MM.1S (cell line): ENCODE measurements around the gene FOXL2NB.

ENCODE experiments used
- DNase-seq: peaks from one replicate; pipeline ENCODE4 v3.0.0-alpha.2; 2015
- H2AFZ ChIP-seq: fragments of 300-600 bp; sonication (generic); 2 replicates; pipeline ENCODE4 v1.6.0; 2016; ENCODE audit warnings: antibody characterized with exemption, low read length
- H3F3A ChIP-seq: fragments of 300-600 bp; sonication (generic); 2 replicates; pipeline ENCODE4 v1.6.1; 2016; ENCODE audit warnings: mild to moderate bottlenecking, antibody characterized with exemption, low read length, moderate library complexity, mixed read lengths; ENCODE audit not compliant: insufficient read depth
- H3K27ac ChIP-seq: fragments of 300-600 bp; sonication (generic); 2 replicates; pipeline ENCODE4 v1.5.1; 2016; ENCODE audit warnings: mild to moderate bottlenecking, low read length
- H3K27me3 ChIP-seq: fragments of 300-600 bp; sonication (generic); replicated peaks from 2 replicates; pipeline ENCODE4 v1.6.0; 2016; ENCODE audit warnings: low read length; ENCODE audit not compliant: insufficient read depth
- H3K36me3 ChIP-seq: fragments of 300-600 bp; sonication (generic); replicated peaks from 2 replicates; pipeline ENCODE4 v1.6.1; 2016; ENCODE audit warnings: mild to moderate bottlenecking, low read length, mixed read lengths; ENCODE audit not compliant: insufficient read depth
- H3K4me1 ChIP-seq: fragments of 300-600 bp; sonication (generic); 2 replicates; pipeline ENCODE4 v1.6.1; 2016; ENCODE audit warnings: low read length, mixed read lengths
- H3K4me2 ChIP-seq: fragments of 300-600 bp; sonication (generic); 2 replicates; pipeline ENCODE4 v1.6.0; 2016; ENCODE audit warnings: low read depth, low read length
- H3K4me3 ChIP-seq: fragments of 300-600 bp; sonication (generic); 2 replicates; pipeline ENCODE4 v1.5.1; 2016; ENCODE audit warnings: low read length, mixed read lengths
- H3K79me2 ChIP-seq: fragments of 300-600 bp; sonication (generic); 2 replicates; pipeline ENCODE4 v1.6.1; 2016; ENCODE audit warnings: mixed run types, low read length, mixed read lengths
- H3K9ac ChIP-seq: fragments of 300-600 bp; sonication (generic); 2 replicates; pipeline ENCODE4 v1.6.1; 2016; ENCODE audit warnings: low read length, mixed read lengths
- H3K9me2 ChIP-seq: fragments of 300-600 bp; sonication (generic); replicated peaks from 2 replicates; pipeline ENCODE4 v1.6.1; 2016; ENCODE audit warnings: mild to moderate bottlenecking, low read length, mixed read lengths; ENCODE audit not compliant: insufficient read depth
- H3K9me3 ChIP-seq: fragments of 300-600 bp; sonication (generic); replicated peaks from 2 replicates; pipeline ENCODE4 v1.6.1; 2016; ENCODE audit warnings: mild to moderate bottlenecking, low read length, mixed read lengths; ENCODE audit not compliant: insufficient read depth
- H4K20me1 ChIP-seq: fragments of 300-600 bp; sonication (generic); 2 replicates; pipeline ENCODE4 v1.6.1; 2016; ENCODE audit warnings: mild to moderate bottlenecking, low read length, moderate library complexity, mixed read lengths; ENCODE audit not compliant: insufficient read depth
- CTCF ChIP-seq: fragments of 300-600 bp; sonication (generic); IDR thresholded peaks from 2 replicates; pipeline ENCODE4 v1.5.1; 2016; ENCODE audit warnings: antibody characterized with exemption, low read length, mixed read lengths
- EZH2 ChIP-seq: fragments of 300-600 bp; sonication (generic); optimal IDR thresholded peaks from 2 replicates; pipeline ENCODE3; 2017; ENCODE audit warnings: low read depth, mild to moderate bottlenecking, antibody characterized with exemption, low read length, mixed read lengths
- EZH2phosphoT487 ChIP-seq: fragments of 300-600 bp; sonication (generic); IDR thresholded peaks from 2 replicates; pipeline ENCODE4 v1.6.1; 2018; ENCODE audit warnings: antibody characterized with exemption, low read length

Gene FOXL2NB

GRCh38 chr3:138899351-138899991 is 47.5 kb upstream of the FOXL2NB start:
- no peak for TF ChIP-seq EZH2phosphoT487
- TF ChIP-seq CTCF = no peak
- TF ChIP-seq EZH2 = no peak
- no peaks in the 10 kb centered on the region for H3K9me3 ChIP-seq
- no peaks in the 10 kb centered on the region for H4K20me1 ChIP-seq
- no peak overlapping the region for H2AFZ ChIP-seq
- no peaks in the 10 kb centered on the region for H3K36me3 ChIP-seq
- no peaks in the 10 kb centered on the region for H3K9me2 ChIP-seq
- H3K4me3 ChIP-seq = no peak overlapping the region
- no peaks in the 10 kb centered on the region for H3F3A ChIP-seq
- H3K9ac ChIP-seq = no peak overlapping the region
- no peak overlapping the region for H3K4me2 ChIP-seq
- H3K4me1 ChIP-seq = no peaks in the 10 kb centered on the region
- no peaks in the 10 kb centered on the region for H3K79me2 ChIP-seq
- H3K27ac ChIP-seq = no peak overlapping the region
- H3K27me3 ChIP-seq = no peaks in the 10 kb centered on the region
- DNase-seq = no peak

- H3F3A ChIP-seq = no peaks in the 10 kb centered on the region
- no peak overlapping the region for H3K4me2 ChIP-seq
- H2AFZ ChIP-seq = no peak overlapping the region
- no peaks in the 10 kb centered on the region for H3K27me3 ChIP-seq
- DNase-seq = no peak
- TF ChIP-seq EZH2 (no peak), EZH2phosphoT487 (no peak)
- H3K4me1 ChIP-seq = no peaks in the 10 kb centered on the region
- H3K9ac ChIP-seq = no peak overlapping the region
- H4K20me1 ChIP-seq = no peaks in the 10 kb centered on the region
- H3K79me2 ChIP-seq = no peaks in the 10 kb centered on the region
- no peaks in the 10 kb centered on the region for H3K9me3 ChIP-seq
- H3K9me2 ChIP-seq = no peaks in the 10 kb centered on the region
- no peaks in the 10 kb centered on the region for H3K36me3 ChIP-seq
- H3K27ac ChIP-seq = no peak overlapping the region
- H3K4me3 ChIP-seq = no peak overlapping the region
Measured at GRCh38 chr3:138901567-138901966, 45.5 kb upstream of the FOXL2NB start.

- Histone ChIP-seq H3K36me3 (no peaks in the 10 kb centered on the region), H3K9me2 (no peaks in the 10 kb centered on the region), H3K4me1 (no peaks in the 10 kb centered on the region)
Measured at GRCh38 chr3:138902171-138902570, 44.8 kb upstream of the FOXL2NB start.

More at GRCh38 chr3:138902171-138902570, 44.8 kb upstream of the FOXL2NB start:
- Histone ChIP-seq H3K4me2 (no peak overlapping the region), H3F3A (no peaks in the 10 kb centered on the region), H3K9me3 (no peaks in the 10 kb centered on the region), H3K79me2 (no peaks in the 10 kb centered on the region), H2AFZ (no peak overlapping the region), H4K20me1 (no peaks in the 10 kb centered on the region), H3K9ac (no peak overlapping the region), H3K4me3 (no peak overlapping the region), H3K27me3 (no peaks in the 10 kb centered on the region), H3K27ac (no peak overlapping the region)
- no peak for DNase-seq
- no peak for TF ChIP-seq EZH2phosphoT487
- TF ChIP-seq CTCF = no peak
- TF ChIP-seq EZH2 = no peak
